Body of pancreas (tissue), 4 donors: ENCODE measurements around the gene HMGXB4.

Experiments
- POLR2A ChIP-seq, 3 donors: fragments of 450-650 bp; IDR thresholded peaks; one replicate each; pipeline ENCODE4 v1.6.1; 2016; ENCODE audit warnings: antibody characterized with exemption in 3 of 3, mild to moderate bottlenecking in 2 of 3
- TF ChIP-seq, protein P1 (sequence below), 7 experiments: fragments of 450-650 bp in 4 of 7; fragments of 200-600 bp in 3 of 7; sonication (generic) in 3 of 7; IDR thresholded peaks; one replicate each; pipeline ENCODE4 v1.5.1; 2016 to 2019; ENCODE audit warnings: antibody characterized with exemption in 7 of 7

DNA sequence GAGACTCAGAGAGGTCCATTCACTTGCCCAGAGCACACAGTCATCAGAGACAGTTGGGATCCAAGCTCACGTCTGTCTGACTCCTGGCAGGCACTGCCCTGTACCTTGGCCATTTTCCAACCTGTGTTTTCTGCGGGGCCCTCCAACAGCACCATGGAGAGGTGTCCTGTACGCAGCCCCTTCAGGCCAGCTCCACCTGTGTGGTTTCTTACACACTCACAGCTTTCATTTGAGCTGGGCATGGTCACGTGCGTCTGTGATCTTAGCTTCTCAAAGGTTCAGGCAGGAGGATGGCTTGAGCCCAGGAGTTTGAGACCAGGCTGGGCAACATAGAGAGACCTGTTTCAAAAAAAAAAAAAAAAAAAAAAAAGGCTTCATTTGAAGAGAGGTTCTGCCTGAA lies 66.8 kb downstream of the HMGXB4 start:
- TF ChIP-seq, protein P1, sequence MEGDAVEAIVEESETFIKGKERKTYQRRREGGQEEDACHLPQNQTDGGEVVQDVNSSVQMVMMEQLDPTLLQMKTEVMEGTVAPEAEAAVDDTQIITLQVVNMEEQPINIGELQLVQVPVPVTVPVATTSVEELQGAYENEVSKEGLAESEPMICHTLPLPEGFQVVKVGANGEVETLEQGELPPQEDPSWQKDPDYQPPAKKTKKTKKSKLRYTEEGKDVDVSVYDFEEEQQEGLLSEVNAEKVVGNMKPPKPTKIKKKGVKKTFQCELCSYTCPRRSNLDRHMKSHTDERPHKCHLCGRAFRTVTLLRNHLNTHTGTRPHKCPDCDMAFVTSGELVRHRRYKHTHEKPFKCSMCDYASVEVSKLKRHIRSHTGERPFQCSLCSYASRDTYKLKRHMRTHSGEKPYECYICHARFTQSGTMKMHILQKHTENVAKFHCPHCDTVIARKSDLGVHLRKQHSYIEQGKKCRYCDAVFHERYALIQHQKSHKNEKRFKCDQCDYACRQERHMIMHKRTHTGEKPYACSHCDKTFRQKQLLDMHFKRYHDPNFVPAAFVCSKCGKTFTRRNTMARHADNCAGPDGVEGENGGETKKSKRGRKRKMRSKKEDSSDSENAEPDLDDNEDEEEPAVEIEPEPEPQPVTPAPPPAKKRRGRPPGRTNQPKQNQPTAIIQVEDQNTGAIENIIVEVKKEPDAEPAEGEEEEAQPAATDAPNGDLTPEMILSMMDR (IDR thresholded peaks at IDR 0.05), result no peak
- no peak for TF ChIP-seq POLR2A (IDR thresholded peaks at IDR 0.05)
